ENCODE results near the gene PALM.

Gene PALM

GRCh38 chr19:755063-755462 is 46.3 kb downstream of the PALM start:
- DNase-seq, result no peak

DNA sequence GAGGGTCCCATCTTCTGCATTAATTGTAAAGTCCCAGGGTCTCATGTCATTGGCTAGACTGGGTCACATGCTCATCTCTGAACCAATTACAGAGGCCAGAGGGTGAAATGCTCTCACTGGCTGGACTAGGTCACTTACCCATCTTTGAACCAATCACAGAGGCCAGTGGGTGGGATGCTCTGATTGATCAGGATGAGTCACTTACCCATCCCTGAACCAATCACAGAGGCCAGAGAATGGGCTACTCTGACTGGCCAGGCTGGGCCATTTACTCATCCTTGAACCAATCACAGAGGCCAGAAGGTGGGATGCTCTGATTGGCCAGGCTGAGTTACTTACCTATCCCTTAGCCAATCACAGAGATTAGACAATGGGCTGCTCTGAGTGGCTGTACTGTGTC is 47.5 kb downstream of the PALM start:
- DNase-seq, result no peak

- DNase-seq, result no peak
These were observed 48.3 kb downstream of the PALM start for GRCh38 chr19:756821-757688.

GRCh38 chr19:757811-758668 is 49.3 kb downstream of the PALM start:
- DNase-seq, result no peak

GRCh38 chr19:763181-763580 is 54.4 kb downstream of the PALM start:
- no peak for DNase-seq

DNA sequence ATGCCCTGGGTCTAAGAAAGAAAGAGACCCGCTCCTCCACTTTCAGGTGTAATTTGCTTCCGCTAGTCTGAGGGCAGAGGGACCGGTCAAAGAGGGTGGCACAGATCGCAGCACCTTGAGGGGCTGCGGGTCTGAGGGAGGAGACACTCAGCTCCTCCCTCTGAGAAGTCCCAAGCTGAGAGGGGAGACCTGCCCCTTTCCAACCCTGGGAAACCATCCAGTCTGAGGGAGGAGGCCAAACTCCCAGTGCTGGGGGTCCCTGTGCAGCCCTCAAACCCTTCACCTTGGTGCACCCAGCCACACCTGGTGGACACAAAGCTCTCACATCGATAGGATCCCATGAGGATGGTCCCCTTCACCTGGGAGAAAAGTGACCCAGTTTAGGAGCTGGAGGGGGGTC is 55.1 kb downstream of the PALM start:
- DNase-seq, result no peak

DNA sequence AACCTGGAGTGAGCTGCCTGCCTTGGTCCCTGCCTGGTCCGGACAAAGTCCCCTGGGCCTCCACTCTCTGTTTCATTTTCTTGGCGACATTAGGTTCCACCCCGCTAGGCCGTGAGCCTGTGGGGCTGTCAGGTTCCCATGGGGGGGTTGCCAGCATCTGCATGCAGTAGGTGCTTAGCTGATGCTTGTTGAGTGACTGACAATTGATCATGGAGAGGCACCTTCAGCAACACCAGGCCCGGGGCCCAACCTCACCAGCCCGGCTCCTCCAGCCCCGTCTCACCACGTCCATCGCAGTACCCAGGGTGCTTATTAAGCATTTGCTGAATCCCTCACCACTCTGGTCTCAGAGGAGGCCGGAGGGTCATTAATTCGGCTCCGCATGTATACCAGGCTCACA is 55.6 kb downstream of the PALM start:
- no peak for DNase-seq

- DNase-seq, result no peak
These were observed 56.5 kb downstream of the PALM start for GRCh38 chr19:765179-765738.

GRCh38 chr19:768424-768823 is 59.7 kb downstream of the PALM start:
- no peak for DNase-seq

GRCh38 chr19:769616-770015 is 60.9 kb downstream of the PALM start:
- no peak for DNase-seq

- no peak for DNase-seq
These were observed 62.6 kb downstream of the PALM start for GRCh38 chr19:771332-771785.

GRCh38 chr19:772063-772462 is 63.3 kb downstream of the PALM start:
- DNase-seq, result no peak

- DNase-seq, result no peak
These were observed 64.1 kb downstream of the PALM start for GRCh38 chr19:772730-773436.

DNA sequence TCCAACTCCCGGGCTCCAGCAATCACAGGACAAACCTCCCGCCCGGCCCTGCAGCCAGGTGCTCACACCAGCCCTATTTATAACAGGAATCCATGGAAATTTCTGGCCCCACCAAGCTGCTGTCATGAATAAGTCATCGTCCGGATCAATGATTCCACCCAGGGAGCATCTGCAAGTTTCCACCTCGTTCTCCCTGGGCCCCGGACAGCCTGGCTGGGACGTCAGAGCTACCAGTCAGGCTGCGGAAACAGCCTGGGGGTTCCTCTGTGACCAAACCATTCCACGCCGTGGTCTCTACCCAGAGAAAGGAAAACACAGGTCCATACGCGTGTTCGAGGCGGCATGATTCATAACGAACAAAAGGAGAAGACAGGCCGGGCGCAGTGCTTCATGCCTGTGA is 67.8 kb downstream of the PALM start:
- no peak for DNase-seq

DNA sequence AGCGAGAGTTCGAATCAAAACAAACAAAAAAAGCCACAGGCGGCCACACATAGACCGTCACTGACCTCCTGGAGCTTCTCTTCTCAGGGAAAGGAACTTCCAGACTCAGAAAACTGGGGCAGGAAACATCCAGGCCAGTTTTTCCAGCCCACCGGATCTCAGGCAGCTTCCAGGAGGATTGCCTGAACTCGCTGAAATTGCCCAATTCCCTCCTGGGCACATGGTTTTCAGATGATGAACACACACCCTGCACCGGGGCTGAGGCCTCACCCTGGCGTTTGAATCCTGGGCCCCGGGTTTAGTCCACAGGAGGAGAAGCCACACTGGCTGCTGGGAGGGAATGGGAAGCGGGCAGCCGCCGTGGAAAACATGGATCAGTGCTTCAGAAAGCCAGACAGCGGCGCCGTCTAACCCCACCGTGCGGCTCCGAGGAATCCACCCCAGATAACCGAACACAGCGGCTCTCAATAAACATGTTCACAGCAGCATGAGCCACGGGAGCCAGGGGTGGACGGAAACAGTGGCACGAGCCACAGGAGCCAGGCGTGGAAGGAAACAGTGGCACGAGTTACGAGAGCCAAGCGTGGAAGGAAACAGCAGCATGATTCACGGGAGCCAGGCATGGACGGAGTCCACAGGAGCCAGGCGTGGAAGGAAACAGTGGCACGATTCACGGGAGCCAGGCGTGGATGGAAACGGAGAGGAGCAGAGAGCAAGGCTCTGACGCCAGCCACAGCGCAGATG is 70.3 kb downstream of the PALM start:
- no peak for DNase-seq

GRCh38 chr19:780935-781334 is 72.2 kb downstream of the PALM start:
- no peak for DNase-seq

GRCh38 chr19:781800-782184 is 73.1 kb downstream of the PALM start:
- no peak for DNase-seq

- DNase-seq, result no peak
These were observed 73.6 kb downstream of the PALM start for GRCh38 chr19:782185-782877.

DNA sequence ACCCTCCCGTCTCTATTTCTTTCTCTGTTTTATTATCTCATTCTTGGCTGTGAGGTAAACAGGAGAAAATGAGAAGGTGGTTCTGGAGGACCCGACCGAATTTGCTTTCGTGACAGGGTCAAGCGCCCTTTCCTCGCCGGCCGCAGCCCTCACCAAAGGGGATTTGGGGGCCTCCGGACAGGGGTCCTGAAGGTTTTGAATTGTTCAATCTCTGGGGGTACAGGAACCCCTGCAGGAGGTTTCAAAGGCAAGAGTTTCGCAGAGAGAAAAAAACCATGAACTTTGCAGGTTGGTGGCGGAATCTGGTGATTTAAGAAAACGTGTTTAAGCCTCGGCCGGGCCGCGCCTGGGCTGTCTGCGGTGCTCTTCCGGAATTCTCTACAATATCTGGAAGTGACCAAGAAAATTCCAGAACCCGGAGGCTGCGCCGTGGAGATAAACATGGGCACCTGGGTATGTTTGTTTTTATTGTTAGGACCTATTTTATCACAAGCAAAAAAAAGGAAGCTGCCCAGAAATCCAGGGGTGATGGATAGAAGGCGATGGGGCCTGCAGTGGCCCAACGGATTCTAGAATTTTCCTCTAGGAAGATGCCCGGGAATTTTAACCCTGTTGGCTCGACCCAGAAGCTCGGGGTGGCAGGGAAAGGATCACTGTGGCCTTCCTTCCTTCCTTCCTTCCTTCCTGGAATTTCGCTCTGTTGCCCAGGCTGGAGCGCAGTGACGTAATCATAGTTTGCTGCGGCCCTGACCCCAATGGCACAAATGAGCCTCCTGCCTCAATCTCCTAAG is 74.3 kb downstream of the PALM start:
- no peak for DNase-seq

- no peak for DNase-seq
These were observed 75.8 kb downstream of the PALM start for GRCh38 chr19:784541-784940.

DNA sequence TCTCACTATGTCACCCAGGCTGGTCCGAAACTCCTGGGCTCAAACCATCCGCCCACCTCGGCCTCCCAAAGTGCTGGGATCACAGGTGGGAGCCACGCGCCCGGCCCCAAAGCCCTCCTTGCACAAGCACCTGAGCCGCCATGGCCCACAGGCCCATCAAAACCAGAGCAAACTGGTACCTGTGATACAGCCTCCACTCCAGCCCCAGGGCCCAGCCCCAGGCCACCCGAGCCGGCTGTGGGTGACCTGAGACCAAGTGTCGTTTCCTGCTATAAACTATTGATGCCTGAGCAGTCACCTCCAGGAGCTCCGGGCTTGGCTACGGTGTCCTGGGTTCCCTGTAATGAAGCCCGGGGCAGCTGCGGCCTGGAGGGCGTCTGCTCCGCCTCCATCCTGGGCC is 78.8 kb downstream of the PALM start:
- no peak for DNase-seq

All from activated gamma-delta T cell treated with Interleukin-2 at 50 U/mL for 16 hours (primary cell).